ENCODE results near the gene ATG4C. TPM values are rescaled to one million over a fixed set of nuclear protein-coding genes. Genes with fewer than 3 reads are reported as not detected.

ATG4C gene
- total and polyA plus RNA-seq, 2 of the 13 experiments (the other 11 are each of a cell fraction or from before 2014, with no cell fraction given), result 4.0 to 11.2 TPM

- TF ChIP-seq KDM5B (CRISPR knock-in tag; IDR thresholded peaks at IDR 0.05; ENCODE audit: borderline replicate concordance) (peak; percentile 46; the same call in 1 of the 2 replicates), YEATS4 (CRISPR knock-in tag; IDR thresholded peaks at IDR 0.05; ENCODE audit: borderline replicate concordance) (peak; percentile 83), SP2 (CRISPR knock-in tag; IDR thresholded peaks at IDR 0.05) (peak; percentile 61), ZNF543 (CRISPR knock-in tag; IDR thresholded peaks at IDR 0.05) (peak; percentile 70; the same call in 1 of the 2 replicates), ZGPAT (CRISPR knock-in tag; IDR thresholded peaks at IDR 0.05) (peak; percentile 68), ZSCAN29 (CRISPR knock-in tag; conservative IDR thresholded peaks at IDR 0.05) (0 out of 2 replicates have a peak, but pooled peaks have one; percentile 77), SIN3A (IDR thresholded peaks at IDR 0.05; ENCODE audit: borderline replicate concordance, low read depth, low read length) (peak; percentile 90), PHF5A (CRISPR knock-in tag; IDR thresholded peaks at IDR 0.05; ENCODE audit: low read depth, unreplicated experiment) (no peak), HCFC1 (IDR thresholded peaks at IDR 0.05; ENCODE audit: low read depth, low read length) (peak; percentile 89), PHF8 (CRISPR knock-in tag; IDR thresholded peaks at IDR 0.05) (peak; percentile 95), ZSCAN9 (CRISPR knock-in tag; IDR thresholded peaks at IDR 0.05; ENCODE audit: borderline replicate concordance) (peak; percentile 66; the same call in 1 of the 2 replicates), ZNF276 (CRISPR knock-in tag; IDR thresholded peaks at IDR 0.05; ENCODE audit: low read depth) (no peak), STAT6 (CRISPR knock-in tag; IDR thresholded peaks at IDR 0.05; ENCODE audit: borderline replicate concordance) (peak; percentile 56; the same call in 1 of the 2 replicates), ZNF143 (CRISPR knock-in tag; IDR thresholded peaks at IDR 0.05) (peak; percentile 92), ZHX2 (IDR thresholded peaks at IDR 0.05; ENCODE audit: low read depth) (peak; percentile 49; the same call in 1 of the 2 replicates), ZHX2 (CRISPR knock-in tag; IDR thresholded peaks at IDR 0.05; ENCODE audit: borderline replicate concordance) (no peak)
Observed at GRCh38 chr1:62783736-62784508, at the start of gene ATG4C (continued).
